Gastroesophageal sphincter (tissue), 3 donors: ENCODE measurements around the gene SHISA7.

ENCODE experiments used
- POLR2A ChIP-seq, 2 donors: fragments of 450-650 bp; IDR thresholded peaks; one replicate each; pipeline ENCODE4 v1.6.1; 2017; ENCODE audit warnings: antibody characterized with exemption in 2 of 2, mild to moderate bottlenecking in 2 of 2, moderate library complexity in 1 of 2
- POLR2AphosphoS5 ChIP-seq: sonication (generic); formaldehyde crosslinking; IDR thresholded peaks from one replicate; pipeline ENCODE4 v1.6.1; 2017; ENCODE audit warnings: antibody characterized with exemption
- TF ChIP-seq, protein P1 (sequence below), 4 experiments: fragments of 200-600 bp in 2 of 4; fragments of 450-650 bp in 2 of 4; sonication (generic) in 1 of 4; IDR thresholded peaks; one replicate each; pipeline ENCODE4 v1.5.1; 2017 to 2019; ENCODE audit warnings: antibody characterized with exemption in 4 of 4, mild to moderate bottlenecking in 2 of 4, moderate library complexity in 2 of 4

DNA sequence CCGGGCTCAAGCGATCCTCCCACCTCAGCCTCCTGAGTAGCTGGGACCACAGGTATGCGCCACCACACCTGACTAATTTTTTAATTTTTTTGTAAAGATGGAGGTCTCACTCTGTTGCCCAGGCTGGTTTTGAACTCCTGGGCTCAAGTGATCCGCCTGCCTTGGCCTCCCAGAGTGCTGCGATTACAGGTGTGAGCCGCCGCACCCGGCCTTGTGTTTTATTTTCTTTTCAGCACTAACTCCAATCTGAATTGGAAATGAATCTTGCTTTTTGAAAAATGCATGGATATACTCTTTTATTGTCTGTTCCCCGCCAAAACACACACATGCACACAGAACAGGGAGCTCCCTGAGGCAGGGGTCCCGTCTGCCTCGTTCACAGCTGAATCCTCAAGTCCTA, 19.6 kb upstream of the SHISA7 start:
- TF ChIP-seq, protein P1, sequence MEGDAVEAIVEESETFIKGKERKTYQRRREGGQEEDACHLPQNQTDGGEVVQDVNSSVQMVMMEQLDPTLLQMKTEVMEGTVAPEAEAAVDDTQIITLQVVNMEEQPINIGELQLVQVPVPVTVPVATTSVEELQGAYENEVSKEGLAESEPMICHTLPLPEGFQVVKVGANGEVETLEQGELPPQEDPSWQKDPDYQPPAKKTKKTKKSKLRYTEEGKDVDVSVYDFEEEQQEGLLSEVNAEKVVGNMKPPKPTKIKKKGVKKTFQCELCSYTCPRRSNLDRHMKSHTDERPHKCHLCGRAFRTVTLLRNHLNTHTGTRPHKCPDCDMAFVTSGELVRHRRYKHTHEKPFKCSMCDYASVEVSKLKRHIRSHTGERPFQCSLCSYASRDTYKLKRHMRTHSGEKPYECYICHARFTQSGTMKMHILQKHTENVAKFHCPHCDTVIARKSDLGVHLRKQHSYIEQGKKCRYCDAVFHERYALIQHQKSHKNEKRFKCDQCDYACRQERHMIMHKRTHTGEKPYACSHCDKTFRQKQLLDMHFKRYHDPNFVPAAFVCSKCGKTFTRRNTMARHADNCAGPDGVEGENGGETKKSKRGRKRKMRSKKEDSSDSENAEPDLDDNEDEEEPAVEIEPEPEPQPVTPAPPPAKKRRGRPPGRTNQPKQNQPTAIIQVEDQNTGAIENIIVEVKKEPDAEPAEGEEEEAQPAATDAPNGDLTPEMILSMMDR (IDR thresholded peaks at IDR 0.05), result no peak
- TF ChIP-seq POLR2AphosphoS5 (no peak), POLR2A (IDR thresholded peaks at IDR 0.05) (no peak)
